Right ventricle myocardium inferior (tissue), 1 donor: ENCODE data around the gene KCNMB3. TPM values are rescaled to one million over a fixed set of nuclear protein-coding genes. Genes with fewer than 3 reads are reported as not detected.
"Not testable (repeated sequence)": the region's sequence is repeated elsewhere in the genome, so short reads cannot be mapped to it uniquely, and the experiment has no call there.

ENCODE experiments used
- ATAC-seq: fragments of 200-7000 bp; cut with Tn5 transposase; one replicate; pipeline ENCODE4 v1.9.1; 2020; ENCODE audit warnings: mild to moderate bottlenecking, moderate library complexity
- DNase-seq: peaks from one replicate; pipeline ENCODE4 v3.0.0; 2021; ENCODE audit errors: missing footprints
- intact Hi-C: fragments of 100-400 bp; cut with DNase I; formaldehyde crosslinking; loops from one replicate; pipeline ENCODE4 v1.11.0; 2022
- long read RNA-seq: library from polyadenylated mRNA; unstranded; transcript quantifications from one replicate; pipeline ENCODE4 v2.0.0, GENCODE V29; 2021
- total RNA-seq: library from RNA; stranded (reverse); fragmentation: NEBNext Ultra II Directional; extraction: Animal tissue kit (Norgen Biotek cat#: 25700); gene quantifications from one replicate; pipeline ENCODE4 v1.2.1, GENCODE V29; 2021
- donor health status: DM: no; HTN: yes; CAD: no; lungs with severe emphysema.

The KCNMB3 gene, protein sequence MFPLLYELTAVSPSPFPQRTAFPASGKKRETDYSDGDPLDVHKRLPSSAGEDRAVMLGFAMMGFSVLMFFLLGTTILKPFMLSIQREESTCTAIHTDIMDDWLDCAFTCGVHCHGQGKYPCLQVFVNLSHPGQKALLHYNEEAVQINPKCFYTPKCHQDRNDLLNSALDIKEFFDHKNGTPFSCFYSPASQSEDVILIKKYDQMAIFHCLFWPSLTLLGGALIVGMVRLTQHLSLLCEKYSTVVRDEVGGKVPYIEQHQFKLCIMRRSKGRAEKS
- total RNA-seq: 0.92 TPM
- long read RNA-seq: 0 reads

DNA sequence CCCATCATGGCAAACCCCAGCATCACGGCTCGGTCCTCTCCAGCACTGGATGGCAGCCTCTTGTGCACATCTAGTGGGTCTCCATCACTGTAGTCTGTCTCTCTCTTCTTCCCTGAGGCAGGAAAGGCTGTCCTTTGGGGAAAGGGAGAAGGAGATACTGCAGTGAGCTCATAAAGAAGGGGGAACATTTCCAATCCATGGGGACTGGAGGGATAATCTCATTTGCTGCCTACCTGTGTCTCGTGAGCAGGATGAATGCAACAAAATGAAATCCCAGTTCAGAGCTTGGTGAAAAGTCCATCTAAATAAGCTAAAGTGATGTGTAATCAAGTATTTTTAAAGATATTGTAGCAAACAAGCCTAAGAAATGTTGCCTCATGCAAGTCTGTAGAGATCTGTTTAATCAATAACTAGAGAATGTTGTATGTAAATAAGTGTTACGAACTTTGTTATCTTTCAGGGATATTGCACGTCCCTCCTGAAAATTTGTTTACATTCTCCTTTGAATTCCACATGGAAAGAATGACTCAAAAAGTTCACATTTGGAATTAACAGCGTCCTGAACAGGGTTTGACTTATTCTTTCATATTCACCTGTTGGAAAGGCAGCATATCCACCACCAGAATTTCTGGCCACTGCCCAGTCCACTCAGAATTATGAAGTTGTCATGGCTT, at the start of gene KCNMB3:
Gene KCNMB3 (minus strand): TSS at position 312 of the 674 bp plus-strand sequence. CDS start 124 bp downstream, at position 188.
- DNase-seq (no peak), ATAC-seq (no peak)
- intact Hi-C loops: no loop called here

DNA sequence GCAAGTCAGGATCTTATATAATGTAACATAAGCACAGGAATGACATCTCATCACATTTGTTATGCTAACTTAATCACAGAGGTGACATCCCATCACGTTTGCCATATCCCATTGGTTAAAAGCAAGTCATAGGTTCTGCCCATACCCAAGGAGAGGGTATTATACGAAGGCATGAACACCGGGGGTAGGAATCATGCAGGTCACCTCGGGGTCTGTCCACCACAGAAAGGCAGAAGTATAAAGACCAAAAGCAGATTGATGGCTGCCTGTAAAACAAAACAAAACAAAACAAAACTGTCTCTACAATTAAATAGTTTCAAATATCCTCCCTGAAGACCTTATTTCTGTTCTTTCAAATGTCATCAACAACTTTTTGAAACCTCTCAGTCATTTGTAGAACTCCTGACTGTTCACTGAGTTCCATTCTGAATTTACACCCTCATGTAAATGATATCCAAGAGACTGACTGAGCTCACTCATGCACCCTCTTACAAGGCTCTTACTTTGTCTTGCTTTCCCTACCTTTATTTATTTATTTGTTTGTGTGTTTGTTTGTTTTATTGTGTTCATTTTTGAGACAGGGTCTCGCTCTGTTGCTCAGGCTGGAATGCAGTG, 49.2 kb upstream of the KCNMB3 start:
- ATAC-seq (no peak), DNase-seq (no peak)
- intact Hi-C loops: no loop called here

GRCh38 chr3:179299316-179299715, 48.4 kb upstream of the KCNMB3 start:
- intact Hi-C loops: no loop called here
- DNase-seq (no peak), ATAC-seq (no peak)

DNA sequence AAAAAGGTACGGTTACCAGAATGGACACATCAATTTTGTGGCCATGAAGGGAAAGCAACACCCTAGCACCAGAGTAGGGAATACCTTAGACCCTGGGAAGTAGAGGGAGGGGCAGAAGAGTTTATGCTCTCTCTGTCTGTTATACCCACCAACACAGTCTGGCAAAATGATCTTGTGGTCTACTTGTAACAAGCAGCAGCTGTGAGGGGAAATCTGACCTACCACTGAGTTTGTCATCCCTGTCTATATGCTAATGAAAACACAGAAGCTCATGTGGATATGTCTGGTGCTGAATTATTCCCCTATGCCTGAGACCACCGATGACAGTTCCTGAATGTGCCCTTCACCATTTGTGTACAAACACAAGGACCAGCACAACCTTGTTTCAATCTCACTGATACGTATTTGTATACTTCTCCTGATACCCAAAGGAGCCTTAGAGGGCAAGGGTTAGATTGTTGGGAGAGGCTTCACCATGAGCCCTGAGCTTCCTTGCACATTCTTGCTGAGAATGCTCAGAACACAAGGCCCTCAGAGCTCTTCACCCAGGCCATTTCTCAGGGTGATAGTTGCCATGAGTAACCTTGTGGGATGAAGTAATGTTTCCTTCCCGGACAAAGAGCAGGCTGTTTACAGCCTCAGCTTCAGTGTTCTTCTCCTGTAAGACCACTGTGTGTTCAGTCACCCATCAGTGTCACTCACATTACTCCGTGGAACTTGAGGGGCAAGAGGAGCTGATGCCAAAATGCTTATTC, 47.2 kb upstream of the KCNMB3 start:
- intact Hi-C loops: no loop called here
- DNase-seq: no peak
- no peak for ATAC-seq

DNA sequence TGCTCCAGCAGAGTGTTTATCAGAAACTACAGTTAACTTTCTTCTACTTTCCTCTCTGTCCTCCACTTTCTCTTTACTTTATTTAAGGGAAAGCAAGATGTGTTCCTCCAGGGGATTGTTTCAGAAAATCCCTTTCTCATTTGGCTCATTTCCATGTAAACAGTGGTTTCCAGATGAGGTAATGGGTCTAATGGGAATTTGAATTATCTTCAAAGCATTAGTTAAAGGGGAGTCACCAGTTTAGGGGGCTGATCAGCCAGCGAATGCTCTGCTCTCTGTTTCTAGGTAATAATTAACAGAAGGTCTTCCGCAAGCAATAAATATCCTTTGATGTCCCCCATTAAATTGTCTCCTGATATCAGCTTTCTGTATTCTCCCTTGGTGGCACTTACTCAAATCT, 41.5 kb upstream of the KCNMB3 start:
- intact Hi-C loops: no loop called here

DNA sequence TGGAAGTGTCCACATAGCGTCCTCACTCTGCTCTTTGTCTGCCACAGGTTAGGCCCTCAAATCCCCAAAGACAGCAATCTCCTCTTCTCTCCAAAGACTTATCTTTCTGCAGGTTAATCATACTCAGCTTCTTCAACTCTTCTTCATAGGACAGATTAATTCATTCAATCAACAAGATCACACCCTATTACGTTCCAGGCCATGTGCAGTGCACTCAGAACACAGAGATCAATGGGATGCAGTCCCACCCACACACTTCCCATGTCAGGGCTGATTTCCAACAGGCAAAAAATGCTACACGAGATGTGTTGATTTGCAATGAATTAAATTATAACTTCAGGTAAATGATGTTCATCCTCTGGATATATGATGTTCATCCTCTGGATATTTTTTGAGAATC, 38.4 kb upstream of the KCNMB3 start:
- ATAC-seq: no peak
- intact Hi-C loops: no loop called here
- DNase-seq: no peak

More for the DNA sequence above, 41.5 kb upstream of the KCNMB3 start:
- ATAC-seq (no peak), DNase-seq (no peak)

DNA sequence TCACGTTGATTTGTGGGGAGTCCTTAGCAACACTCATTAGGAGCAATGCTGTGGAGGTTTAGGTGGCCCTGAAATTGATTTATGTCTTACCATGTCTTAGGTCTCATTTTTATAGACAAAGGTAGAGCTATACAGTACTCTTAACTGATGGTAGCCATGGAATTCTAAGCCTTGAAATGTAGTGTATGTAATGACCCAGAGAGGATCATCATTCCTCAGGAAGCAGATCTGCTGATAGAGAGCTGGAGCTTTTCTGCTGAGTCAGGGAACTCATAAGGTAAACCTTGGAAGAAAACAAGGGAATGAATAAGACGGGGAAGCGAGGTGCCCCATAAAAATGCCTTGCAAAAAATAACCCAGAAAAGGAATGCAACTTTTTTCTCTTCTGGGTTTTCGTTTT, 37.9 kb upstream of the KCNMB3 start:
- DNase-seq: no peak
- ATAC-seq: no peak
- intact Hi-C loops: no loop called here

GRCh38 chr3:179286331-179286730, 35.4 kb upstream of the KCNMB3 start:
- DNase-seq (no peak), ATAC-seq (no peak)
- intact Hi-C loops: no loop called here

GRCh38 chr3:179281825-179282224, 30.9 kb upstream of the KCNMB3 start:
- intact Hi-C loops: no loop called here
- no peak for ATAC-seq

GRCh38 chr3:179279837-179280236, 28.9 kb upstream of the KCNMB3 start:
- intact Hi-C loops: no loop called here
- DNase-seq (no peak), ATAC-seq (no peak)

More at GRCh38 chr3:179281825-179282224, 30.9 kb upstream of the KCNMB3 start:
- DNase-seq: no peak

DNA sequence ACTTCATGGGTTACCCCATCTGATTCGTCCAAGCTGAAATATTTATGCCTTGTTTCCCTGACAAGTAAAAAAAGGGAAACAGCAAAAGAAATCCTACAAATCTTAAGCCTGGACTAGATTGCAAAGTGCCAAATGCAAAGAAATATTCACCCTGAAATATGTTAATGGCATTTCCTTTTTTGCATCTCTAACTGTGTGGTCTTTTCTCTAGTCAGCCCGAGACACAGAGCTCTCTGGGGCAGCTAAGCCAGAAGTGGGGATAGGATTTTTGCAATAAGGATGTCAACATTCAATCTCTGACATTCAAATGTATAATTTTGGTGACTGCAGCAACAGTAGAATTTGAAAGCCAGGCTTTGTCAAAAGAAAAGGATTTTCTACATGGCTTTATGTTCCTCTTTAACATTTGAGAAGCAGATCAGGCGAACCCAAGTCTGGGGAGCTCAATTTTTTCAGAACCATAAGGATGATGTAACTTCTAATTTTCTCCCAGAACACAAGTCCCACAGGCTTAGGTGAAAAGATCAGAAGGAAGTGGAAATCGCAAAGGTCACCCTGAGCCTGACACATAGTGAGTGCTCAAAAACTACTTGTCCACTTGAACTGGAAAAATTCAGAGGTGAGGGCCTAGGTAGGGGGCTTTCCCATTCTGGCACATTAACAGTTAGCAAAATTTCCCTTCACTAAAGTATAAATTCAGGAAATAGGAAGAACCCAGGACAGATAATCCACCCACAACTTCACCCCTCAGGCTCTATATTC, 28.2 kb upstream of the KCNMB3 start:
- no peak for DNase-seq
- intact Hi-C loops: no loop called here
- no peak for ATAC-seq

GRCh38 chr3:179278151-179278550, 27.2 kb upstream of the KCNMB3 start:
- intact Hi-C loops: no loop called here
- ATAC-seq: no peak
- DNase-seq: no peak

GRCh38 chr3:179276743-179277142, 25.8 kb upstream of the KCNMB3 start:
- ATAC-seq (no peak), DNase-seq (no peak)
- intact Hi-C loops: no loop called here

GRCh38 chr3:179276001-179276400, 25.1 kb upstream of the KCNMB3 start:
- ATAC-seq: no peak
- DNase-seq: no peak
- intact Hi-C loops: no loop called here

GRCh38 chr3:179274434-179274833, 23.5 kb upstream of the KCNMB3 start:
- not testable (repeated sequence) for ATAC-seq

GRCh38 chr3:179272385-179272784, 21.5 kb upstream of the KCNMB3 start:
- ATAC-seq: no peak
- no peak for DNase-seq
- intact Hi-C loops: no loop called here

More at GRCh38 chr3:179274434-179274833, 23.5 kb upstream of the KCNMB3 start:
- intact Hi-C loops, DNase-seq: not testable (repeated sequence)

DNA sequence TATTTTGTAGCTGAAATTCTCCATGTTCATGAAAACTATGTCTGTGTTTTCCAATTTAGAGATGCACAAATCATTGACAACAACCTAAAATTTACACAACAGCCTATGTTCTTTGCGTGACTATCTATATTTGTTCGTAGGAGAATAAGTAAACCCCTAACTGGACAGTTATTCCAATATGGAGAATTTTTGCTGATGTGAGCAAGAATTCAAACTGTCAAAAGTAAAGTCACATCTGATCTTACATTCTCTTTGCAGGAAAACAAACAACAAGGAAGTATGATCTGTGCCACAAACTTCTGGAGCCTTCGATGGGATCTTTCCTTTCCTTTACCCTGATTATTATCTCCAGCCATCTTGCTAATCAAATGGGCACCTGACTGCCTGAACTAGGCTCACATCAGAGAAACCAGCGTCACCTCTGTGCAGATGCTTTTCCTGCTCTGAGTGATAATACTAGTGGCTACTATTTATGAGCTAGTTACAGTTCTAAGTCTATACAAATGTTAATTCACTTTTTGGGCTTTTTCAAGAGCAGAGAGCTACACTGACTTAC, 18.3 kb upstream of the KCNMB3 start:
- intact Hi-C loops: no loop called here
- ATAC-seq (no peak), DNase-seq (no peak)

- intact Hi-C loops: no loop called here
- DNase-seq (no peak), ATAC-seq (no peak)
Measured at GRCh38 chr3:179268400-179269051, 17.6 kb upstream of the KCNMB3 start.
